Stimulated activated CD8-positive, alpha-beta memory T cell treated with anti-CD3 and anti-CD28 coated beads, Interleukin-4, amount 100 ng/mL, for 4 hours (primary cell): ENCODE results near the gene GLTP.

Experiments
- DNase-seq, 2 donors: peaks; one replicate each; pipeline ENCODE4 v3.0.0-alpha.2; 2020; ENCODE audit warnings: low read depth in 2 of 2, low spot score in 1 of 2

Gene GLTP

DNA sequence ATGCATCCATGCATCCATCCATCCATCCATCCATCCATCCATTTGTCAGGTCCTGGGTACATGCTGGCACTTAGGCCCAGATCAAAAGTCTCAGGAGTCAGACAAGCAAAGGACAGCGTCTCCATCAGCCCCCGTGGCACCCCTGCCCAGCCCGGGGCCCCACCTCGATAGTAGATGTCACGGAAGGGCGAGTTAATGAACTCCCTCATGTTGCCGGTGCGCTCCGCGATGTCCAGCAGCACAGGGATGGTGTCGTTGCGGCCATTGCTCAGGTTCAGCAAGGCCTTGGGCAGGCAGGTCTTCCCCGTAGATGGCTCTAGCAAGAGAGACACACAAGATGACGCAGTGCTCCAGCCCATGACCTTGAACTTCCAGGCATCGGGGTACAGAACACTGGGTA lies 77.5 kb downstream of the GLTP start:
- DNase-seq = no peak
